H1 (cell line): ENCODE measurements around the gene VPS13A. TPM values are rescaled to one million over a fixed set of nuclear protein-coding genes. Genes with fewer than 3 reads are reported as not detected.

Experiments
- CTCF ChIA-PET: fragments of 300-600 bp; sonication (Branson Sonifier 250); formaldehyde crosslinking; loops from one replicate; lab custom pipeline; 2021; ENCODE audit not compliant: partially characterized antibody; lab: Charles Lee
- POLR2A ChIA-PET: fragments of 300-600 bp; sonication (Branson Sonifier 250); formaldehyde crosslinking; loops from one replicate; lab custom pipeline; 2021; ENCODE audit warnings: inconsistent platforms; ENCODE audit not compliant: partially characterized antibody; lab: Charles Lee
- DNase-seq, 2 experiments: peaks; one replicate each; pipeline versions ENCODE4 v3.0.0 to v3.0.0-alpha.2; 2010 to 2022; ENCODE audit warnings: low spot score in 2 of 2, low read depth in 1 of 2, mixed read lengths in 1 of 2
- FAIRE-seq: peaks from 2 replicates; lab custom pipeline; 2011; peaks lifted over from hg19 to GRCh38; lab: Jason Lieb, UNC
- H2AFZ ChIP-seq: 2 replicates; pipeline ENCODE4 v1.8.1; 2012; ENCODE audit warnings: low read length, inconsistent platforms
- H2AK5ac ChIP-seq: 2 replicates; pipeline ENCODE4 v1.6.1; 2013; ENCODE audit warnings: low read depth, low read length
- H2BK120ac ChIP-seq: replicated peaks from 2 replicates; pipeline ENCODE3; 2013; ENCODE audit warnings: low read depth, low read length, inconsistent platforms
- H2BK12ac ChIP-seq: 2 replicates; pipeline ENCODE4 v1.6.1; 2013; ENCODE audit warnings: low read depth, low read length
- H2BK15ac ChIP-seq: 2 replicates; pipeline ENCODE4 v1.6.1; 2013; ENCODE audit warnings: low read length
- H2BK20ac ChIP-seq: 2 replicates; pipeline ENCODE4 v1.6.1; 2013; ENCODE audit warnings: low read length
- H2BK5ac ChIP-seq: 2 replicates; pipeline ENCODE4 v1.6.1; 2013; ENCODE audit warnings: low read depth, low read length
- H3K14ac ChIP-seq: 2 replicates; pipeline ENCODE4 v1.6.1; 2013; ENCODE audit warnings: inconsistent platforms; ENCODE audit not compliant: insufficient read length
- H3K18ac ChIP-seq: 2 replicates; pipeline ENCODE4 v1.6.1; 2013; ENCODE audit warnings: low read length; ENCODE audit errors: extremely low read depth
- H3K23ac ChIP-seq: 2 replicates; pipeline ENCODE4 v1.6.1; 2013; ENCODE audit warnings: inconsistent platforms; ENCODE audit not compliant: insufficient read length
- H3K23me2 ChIP-seq: 2 replicates; pipeline ENCODE4 v1.6.1; 2013; ENCODE audit warnings: low read depth, low read length
- H3K27ac ChIP-seq: 2 replicates; pipeline ENCODE4 v1.6.1; 2011; ENCODE audit warnings: low read depth, low read length, inconsistent platforms
- H3K27me3 ChIP-seq, 4 experiments: replicated peaks in 1 of 4; 1 replicate in 1 of 4; 2 replicates in 3 of 4; pipeline versions ENCODE4 v1.6.1 to v1.8.1; 2011 to 2013; ENCODE audit warnings: low read length in 3 of 4, mild to moderate bottlenecking in 3 of 4, inconsistent platforms in 2 of 4, mixed read lengths in 2 of 4, moderate library complexity in 1 of 4; ENCODE audit not compliant: control insufficient read depth in 3 of 4, insufficient read depth in 3 of 4; ENCODE audit errors: extremely low read depth in 1 of 4
- H3K36me3 ChIP-seq, 4 experiments: 2 replicates each; pipeline versions ENCODE4 v1.6.1 to v1.8.1; 2011 to 2013; ENCODE audit warnings: mild to moderate bottlenecking in 4 of 4, low read length in 3 of 4, moderate library complexity in 2 of 4, control low read depth in 1 of 4, inconsistent platforms in 1 of 4; ENCODE audit not compliant: insufficient read depth in 4 of 4, control insufficient read depth in 2 of 4
- H3K4ac ChIP-seq: replicated peaks from 2 replicates; pipeline ENCODE3; 2013; ENCODE audit warnings: low read length, low read depth, mixed read lengths, inconsistent platforms; ENCODE audit not compliant: insufficient read length
- H3K4me1 ChIP-seq, 4 experiments: replicated peaks in 1 of 4; 1 replicate in 1 of 4; 2 replicates in 3 of 4; pipeline versions ENCODE4 v1.6.1 to v1.8.1; 2011 to 2013; ENCODE audit warnings: low read length in 3 of 4, inconsistent platforms in 2 of 4, mixed read lengths in 1 of 4; ENCODE audit not compliant: insufficient read depth in 4 of 4, control insufficient read depth in 3 of 4
- H3K4me2 ChIP-seq, 2 experiments: 2 replicates each; pipeline versions ENCODE4 v1.6.1 to v1.8.1; 2011 to 2013; ENCODE audit warnings: low read depth in 2 of 2, low read length in 2 of 2, control low read depth in 1 of 2, inconsistent platforms in 1 of 2, mild to moderate bottlenecking in 1 of 2; ENCODE audit not compliant: insufficient read depth in 1 of 2
- H3K4me3 ChIP-seq, 4 experiments: fragments of 200-600, 300-600 bp in 1 of 4; sonication (generic), shearing (Covaris generic), sonication (Bioruptor Twin) in 1 of 4; 2 replicates each; pipeline versions ENCODE4 v1.5.1 to v1.8.1; 2011 to 2016; ENCODE audit warnings: low read length in 4 of 4, low read depth in 3 of 4, control low read depth in 2 of 4, inconsistent platforms in 2 of 4, mild to moderate bottlenecking in 2 of 4, mixed read lengths in 1 of 4, moderate library complexity in 1 of 4; ENCODE audit not compliant: insufficient read depth in 2 of 4; ENCODE audit errors: extremely low read depth in 1 of 4
- H3K56ac ChIP-seq: replicated peaks from 2 replicates; pipeline ENCODE3; 2013; ENCODE audit warnings: low read depth, mild to moderate bottlenecking, mixed read lengths, low read length, inconsistent platforms; ENCODE audit not compliant: insufficient read length
- H3K79me1 ChIP-seq: 2 replicates; pipeline ENCODE4 v1.6.1; 2013; ENCODE audit warnings: low read depth, low read length, control low read depth
- H3K79me2 ChIP-seq, 2 experiments: 2 replicates each; pipeline versions ENCODE4 v1.6.1 to v1.8.1; 2012 to 2013; ENCODE audit warnings: low read length in 2 of 2, mild to moderate bottlenecking in 2 of 2, inconsistent platforms in 1 of 2; ENCODE audit not compliant: insufficient read depth in 2 of 2, control insufficient read depth in 1 of 2
- H3K9ac ChIP-seq, 4 experiments: replicated peaks in 1 of 4; 1 replicate in 1 of 4; 2 replicates in 3 of 4; pipeline versions ENCODE4 v1.6.1 to v1.8.1; 2011 to 2013; ENCODE audit warnings: low read depth in 3 of 4, low read length in 3 of 4, control low read depth in 2 of 4, mild to moderate bottlenecking in 2 of 4, moderate library complexity in 2 of 4, inconsistent platforms in 1 of 4; ENCODE audit errors: extremely low read depth in 1 of 4
- H3K9me3 ChIP-seq, 2 experiments: 2 replicates each; pipeline versions ENCODE4 v1.6.1 to v1.8.1; 2012 to 2013; ENCODE audit warnings: mild to moderate bottlenecking in 2 of 2, moderate library complexity in 2 of 2, control low read depth in 1 of 2, inconsistent platforms in 1 of 2, low read depth in 1 of 2, low read length in 1 of 2, mixed read lengths in 1 of 2; ENCODE audit not compliant: insufficient read depth in 2 of 2
- H4K20me1 ChIP-seq, 2 experiments: replicated peaks in 1 of 2; 2 replicates each; pipeline versions ENCODE3 to v1.8.1; 2011 to 2013; ENCODE audit warnings: inconsistent platforms in 2 of 2, low read length in 2 of 2, mild to moderate bottlenecking in 1 of 2; ENCODE audit not compliant: insufficient read depth in 2 of 2, control insufficient read depth in 1 of 2
- H4K5ac ChIP-seq: 2 replicates; pipeline ENCODE4 v1.6.1; 2013; ENCODE audit warnings: low read length, low read depth, mixed read lengths, inconsistent platforms; ENCODE audit not compliant: insufficient read length
- H4K8ac ChIP-seq: 2 replicates; pipeline ENCODE4 v1.8.0; 2013; ENCODE audit warnings: mild to moderate bottlenecking, moderate library complexity, low read length, inconsistent platforms; ENCODE audit not compliant: insufficient read depth; ENCODE audit errors: extremely low read depth
- H4K91ac ChIP-seq: replicated peaks from 2 replicates; pipeline ENCODE3; 2013; ENCODE audit warnings: low read length, mixed read lengths, inconsistent platforms; ENCODE audit not compliant: insufficient read length
- ASH2L ChIP-seq: fragments of 200-600, 300-600 bp; sonication (generic); IDR thresholded peaks from one replicate; pipeline ENCODE4 v1.7.1; 2017; ENCODE audit warnings: low read length
- BCL11A ChIP-seq, 2 experiments: IDR thresholded peaks; one replicate each; pipeline ENCODE4 v1.6.1; 2011; ENCODE audit warnings: low read depth in 2 of 2, low read length in 2 of 2, mild to moderate bottlenecking in 2 of 2
- BRCA1 ChIP-seq: IDR thresholded peaks from 2 replicates; pipeline ENCODE4 v1.6.1; 2012; ENCODE audit warnings: low read depth, low read length, improper control_type of control experiment
- CBX5 ChIP-seq: fragments of 300-800, 300-1000 bp; sonication (generic); IDR thresholded peaks from 2 replicates; pipeline ENCODE4 v1.7.1; 2016; ENCODE audit warnings: antibody characterized with exemption, low read length, low read depth
- CBX8 ChIP-seq: fragments of 300-800, 300-1000 bp; sonication (generic); IDR thresholded peaks from 2 replicates; pipeline ENCODE4 v1.7.1; 2016; ENCODE audit warnings: low read depth, low read length, borderline replicate concordance
- CEBPB ChIP-seq: IDR thresholded peaks from 2 replicates; pipeline ENCODE4 v1.6.1; 2012; ENCODE audit warnings: low read depth, low read length
- CHD1 ChIP-seq: IDR thresholded peaks from 2 replicates; pipeline ENCODE4 v1.6.1; 2012; ENCODE audit warnings: low read depth, low read length, improper control_type of control experiment
- CREB1 ChIP-seq: IDR thresholded peaks from 2 replicates; pipeline ENCODE4 v1.6.1; 2012; ENCODE audit warnings: inconsistent platforms
- JUND ChIP-seq: IDR thresholded peaks from 2 replicates; pipeline ENCODE4 v1.6.1; 2011; ENCODE audit warnings: mild to moderate bottlenecking, improper control_type of control experiment, low read length
- KDM5A ChIP-seq: fragments of 200-600 bp; IDR thresholded peaks from 2 replicates; pipeline ENCODE4 v1.7.1; 2012; ENCODE audit warnings: mild to moderate bottlenecking, low read length, inconsistent platforms, mixed read lengths
- NANOG ChIP-seq: IDR thresholded peaks from 2 replicates; pipeline ENCODE4 v1.6.1; 2011; ENCODE audit warnings: low read length, low read depth, mild to moderate bottlenecking, inconsistent platforms; ENCODE audit not compliant: insufficient read depth, poor library complexity, severe bottlenecking
- POLR2A ChIP-seq, 2 experiments: IDR thresholded peaks; 1 replicate in 1 of 2; 2 replicates in 1 of 2; pipeline ENCODE4 v1.6.1; 2011; ENCODE audit warnings: low read depth in 2 of 2, low read length in 2 of 2, mild to moderate bottlenecking in 2 of 2; ENCODE audit errors: control extremely low read depth in 1 of 2
- POU5F1 ChIP-seq: IDR thresholded peaks from 2 replicates; pipeline ENCODE4 v1.6.1; 2011; ENCODE audit warnings: low read depth, mild to moderate bottlenecking, low read length, moderate library complexity
- RNF2 ChIP-seq: fragments of 200-900, 300-1000 bp; sonication (generic); IDR thresholded peaks from 2 replicates; pipeline ENCODE4 v1.7.1; 2016; ENCODE audit warnings: borderline replicate concordance, low read depth, mild to moderate bottlenecking, antibody characterized with exemption, low read length; ENCODE audit not compliant: poor library complexity, severe bottlenecking; ENCODE audit errors: missing control alignments
- SIX5 ChIP-seq: IDR thresholded peaks from 2 replicates; pipeline ENCODE4 v1.6.1; 2011; ENCODE audit warnings: mild to moderate bottlenecking, low read depth, low read length
- TBP ChIP-seq: IDR thresholded peaks from 2 replicates; pipeline ENCODE4 v1.6.1; 2011; ENCODE audit warnings: low read depth, low read length, improper control_type of control experiment
- WGBS, 2 experiments: shearing (Covaris generic) in 1 of 2; methylation state at CpG; one replicate each; pipeline versions ENCODE4 v1.1.6 to v1.1.7; 2013 to 2015; ENCODE audit warnings: low lambda C conversion rate in 2 of 2, mixed read lengths in 2 of 2, inconsistent platforms in 1 of 2, low coverage in 1 of 2, missing lambda C conversion rate in 1 of 2; ENCODE audit not compliant: insufficient replicate concordance in 2 of 2, insufficient coverage in 1 of 2, insufficient read length in 1 of 2; ENCODE audit errors: extremely low coverage in 1 of 2, missing lambda C conversion rate in 1 of 2; 5-methylcytosine and 5-hydroxymethylcytosine counted together
- polyA plus RNA-seq, 7 experiments: library from polyadenylated mRNA; depleted of rRNA in 3 of 7; stranded (reverse) in 5 of 7; unstranded in 2 of 7; fragments of >200 nt in 5 of 7; fragments of 200-250 nt in 2 of 7; gene quantifications; 1 replicate in 5 of 7; 2 replicates in 1 of 7; 4 replicates in 1 of 7; pipeline versions ENCODE4 v1.2.1 to v1.2.3, GENCODE V29; 2011 to 2013; ENCODE audit warnings: missing spikeins in 2 of 7, mixed read lengths in 2 of 7
- total RNA-seq: library from RNA; stranded (reverse); fragmentation: NEBNext Ultra II Directional; extraction: Animal tissue kit (Norgen Biotek cat#: 25700); gene quantifications from 2 replicates; pipeline ENCODE4 v1.2.1, GENCODE V29; 2021

VPS13A gene
- total and polyA plus RNA-seq, 2 of the 8 experiments (the other 6 are each of a cell fraction or from before 2014, with no cell fraction given): 6.0 to 36.5 TPM

GRCh38 chr9:77188242-77188641 is 10.9 kb downstream of the VPS13A start:
- H3K4me2 ChIP-seq: no peak overlapping the region
- no peak overlapping the region for H3K27ac ChIP-seq
- H4K8ac ChIP-seq: no peak overlapping the region
- no peaks in the 10 kb centered on the region for H3K27me3 ChIP-seq
- no peak overlapping the region for H3K4ac ChIP-seq
- no peak overlapping the region for H3K14ac ChIP-seq
- peaks cover 0 to 11% (median 0%) of the 10 kb centered on the region in 4 experiments; a peak in 3 of 7 replicates for H3K4me1 ChIP-seq
- H4K5ac ChIP-seq: no peak overlapping the region
- no peak overlapping the region for H2BK12ac ChIP-seq
- H3K9ac ChIP-seq: no peak overlapping the region
- FAIRE-seq: no peak
- no peak overlapping the region for H2BK15ac ChIP-seq
- H4K20me1 ChIP-seq: peaks cover 0 to 9% of the 10 kb centered on the region in 2 experiments
- H3K79me1 ChIP-seq: no peaks in the 10 kb centered on the region; the same call in none of the 2 replicates
- H4K91ac ChIP-seq: no peak overlapping the region
- no peak overlapping the region for H3K18ac ChIP-seq
- H3K23me2 ChIP-seq: no peaks in the 10 kb centered on the region
- H2BK5ac ChIP-seq: no peak overlapping the region
- H2BK120ac ChIP-seq: no peak overlapping the region
- POLR2A ChIA-PET: no interaction called here
- H3K23ac ChIP-seq: no peak overlapping the region
- no peaks in the 10 kb centered on the region for H3K9me3 ChIP-seq
- peaks cover 7 to 98% of the 10 kb centered on the region in 2 experiments; a peak in 3 of 4 replicates for H3K79me2 ChIP-seq
- H3K4me3 ChIP-seq: no peak overlapping the region
- 91% methylated on average over 3 of the region's 3 CpGs; no CpG with 5 or more reads in 1 of the 2 experiments for WGBS, 2 experiments
- H2AFZ ChIP-seq: no peak overlapping the region
- H2AK5ac ChIP-seq: 0 out of 2 replicates have a peak overlapping the region, but pooled peaks have one; percentile 46
- no peak overlapping the region for H3K56ac ChIP-seq
- CTCF ChIA-PET: no interaction called here
- no peak for DNase-seq
- H3K36me3 ChIP-seq: no peaks in the 10 kb centered on the region
- H2BK20ac ChIP-seq: no peak overlapping the region
- TF ChIP-seq ASH2L: no peak
- TF ChIP-seq JUND: no peak
- no peak for TF ChIP-seq SIX5
- TF ChIP-seq CREB1: no peak
- no peak for TF ChIP-seq CBX8
- TF ChIP-seq CHD1: no peak
- no peak for TF ChIP-seq POU5F1
- TF ChIP-seq BRCA1: no peak
- TF ChIP-seq NANOG: no peak
- TF ChIP-seq BCL11A (IDR thresholded peaks at IDR 0.05; ENCODE audit: low read depth in 2 of 2, low read length in 2 of 2): no peak
- TF ChIP-seq CEBPB: no peak
- no peak for TF ChIP-seq POLR2A (IDR thresholded peaks at IDR 0.05; ENCODE audit: control extremely low read depth in 1 of 2, low read depth in 2 of 2, low read length in 2 of 2)
- no peak for TF ChIP-seq KDM5A
- TF ChIP-seq TBP: no peak
- no peak for TF ChIP-seq RNF2
- no peak for TF ChIP-seq CBX5
